Karpas-422 (cell line): ENCODE results near the gene NIPA2. TPM values are rescaled to one million over a fixed set of nuclear protein-coding genes. Genes with fewer than 3 reads are reported as not detected.
A peak's percentile ranks its signal among the peaks of the same experiment; 100 is the strongest.
"Not testable (repeated sequence)": the region's sequence is repeated elsewhere in the genome, so short reads cannot be mapped to it uniquely, and the experiment has no call there.

Experiments
- DNase-seq: peaks from one replicate; pipeline ENCODE4 v3.0.0-alpha.2; 2015
- H2AFZ ChIP-seq: fragments of 200-600 bp; sonication (generic); 2 replicates; pipeline ENCODE4 v1.6.1; 2014; ENCODE audit warnings: antibody characterized with exemption, low read length, mixed read lengths
- H3K27ac ChIP-seq: fragments of 200-600 bp; sonication (generic); 2 replicates; pipeline ENCODE4 v1.5.1; 2014; ENCODE audit warnings: mild to moderate bottlenecking, low read length, moderate library complexity
- H3K27me3 ChIP-seq: fragments of 200-600 bp; sonication (generic); 2 replicates; pipeline ENCODE4 v1.6.1; 2014; ENCODE audit warnings: low read length, mixed read lengths
- H3K36me3 ChIP-seq: fragments of 200-600 bp; sonication (generic); 2 replicates; pipeline ENCODE4 v1.6.1; 2014; ENCODE audit warnings: low read length, mixed read lengths; ENCODE audit not compliant: insufficient read depth
- H3K4me1 ChIP-seq: fragments of 200-600 bp; sonication (generic); 2 replicates; pipeline ENCODE4 v1.6.1; 2014; ENCODE audit warnings: mild to moderate bottlenecking, low read length, mixed read lengths
- H3K4me2 ChIP-seq: fragments of 200-600 bp; sonication (generic); 2 replicates; pipeline ENCODE4 v1.6.1; 2014; ENCODE audit warnings: low read length, low read depth, mild to moderate bottlenecking; ENCODE audit not compliant: poor library complexity, severe bottlenecking
- H3K4me3 ChIP-seq: fragments of 200-600 bp; sonication (generic); 2 replicates; pipeline ENCODE4 v1.5.1; 2014; ENCODE audit warnings: mild to moderate bottlenecking, antibody characterized with exemption, low read length, mixed read lengths
- H3K79me2 ChIP-seq: fragments of 200-600 bp; sonication (generic); 2 replicates; pipeline ENCODE4 v1.6.1; 2014; ENCODE audit warnings: mild to moderate bottlenecking, low read length, mixed read lengths
- H3K9ac ChIP-seq: fragments of 200-600 bp; sonication (generic); 2 replicates; pipeline ENCODE4 v1.6.0; 2014; ENCODE audit warnings: low read length
- H3K9me2 ChIP-seq: fragments of 200-600 bp; sonication (generic), shearing (Covaris generic); replicated peaks from 2 replicates; pipeline ENCODE4 v1.6.0; 2014; ENCODE audit warnings: mild to moderate bottlenecking, low read length, moderate library complexity; ENCODE audit not compliant: insufficient read depth
- H3K9me3 ChIP-seq: fragments of 300-700, 200-600 bp; sonication (generic); 2 replicates; pipeline ENCODE4 v1.6.1; 2014; ENCODE audit warnings: low read length, mixed read lengths
- H4K20me1 ChIP-seq: fragments of 200-600 bp; sonication (generic); 2 replicates; pipeline ENCODE4 v1.6.1; 2014; ENCODE audit warnings: mild to moderate bottlenecking, antibody characterized with exemption, low read length, low read depth; ENCODE audit not compliant: insufficient read depth
- total RNA-seq: library from RNA; depleted of rRNA; stranded (reverse); fragments of >200 nt; shearing (Covaris generic); gene quantifications from 2 replicates; pipeline ENCODE4 v1.2.3, GENCODE V29; 2014; ENCODE audit warnings: low replicate concordance; rRNA removed

Gene NIPA2
- total RNA-seq: 40.2 and 76.7 TPM in 2 replicates

DNA sequence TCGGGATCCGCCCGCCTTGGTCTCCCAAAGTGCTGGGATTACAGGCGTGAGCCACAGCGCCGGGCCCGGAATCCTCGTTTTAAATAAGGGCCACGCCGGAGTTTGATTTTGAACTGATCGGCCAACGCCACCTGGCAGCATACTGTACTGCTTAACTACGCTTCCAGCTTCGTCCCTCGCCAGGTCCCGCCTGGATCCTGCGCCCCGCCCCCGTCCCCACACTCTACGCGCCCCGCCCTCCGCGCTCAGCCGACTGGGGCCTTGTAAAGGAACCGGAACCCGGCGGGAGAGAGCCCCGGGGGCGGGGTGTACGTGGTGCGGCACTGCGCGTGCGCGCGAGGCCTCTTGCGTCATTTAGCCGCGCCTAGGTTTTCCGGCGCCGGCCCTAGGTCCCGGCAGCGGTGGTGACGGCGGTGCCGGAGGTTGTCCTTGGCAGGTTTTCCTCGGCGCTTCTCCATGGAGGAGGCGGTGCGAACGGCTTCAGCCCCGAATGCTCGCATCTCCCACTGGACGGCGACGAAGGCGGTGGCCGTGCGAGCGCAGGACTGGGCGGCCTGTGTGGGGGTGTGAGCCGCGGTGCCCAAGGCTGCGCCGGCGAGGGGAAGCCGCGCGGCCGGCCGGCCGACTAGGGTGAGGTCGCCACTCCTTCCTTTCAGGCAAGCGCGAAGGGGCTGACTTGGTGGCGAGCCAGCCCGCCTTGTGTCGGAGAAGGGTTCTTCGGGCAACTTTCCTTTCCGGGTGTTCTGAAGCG, at the start of gene NIPA2:
TSS of gene NIPA2 (plus strand) at position 375 of the 751 bp plus-strand sequence. CDS start 13,066 bp downstream, outside the sequence.
- peak within 1 kb of the TSS; percentile 87; the same call in 1 of the 2 replicates for H2AFZ ChIP-seq
- peaks cover 48% of the 10 kb centered on the region for H3K79me2 ChIP-seq
- H4K20me1 ChIP-seq: peaks cover 28% of the 10 kb centered on the region
- no peaks in the 10 kb centered on the region for H3K9me2 ChIP-seq
- peaks cover 19% of the 10 kb centered on the region for H3K4me1 ChIP-seq
- H3K9me3 ChIP-seq: no peaks in the 10 kb centered on the region
- H3K27ac ChIP-seq: peak within 1 kb of the TSS; percentile 91
- H3K4me2 ChIP-seq: peak within 1 kb of the TSS; percentile 91
- H3K36me3 ChIP-seq: peaks cover 14% of the 10 kb centered on the region; the same call in 1 of the 2 replicates
- peak within 1 kb of the TSS; percentile 85 for H3K9ac ChIP-seq
- H3K27me3 ChIP-seq: no peaks in the 10 kb centered on the region
- DNase-seq: peak; percentile 99
- peak within 1 kb of the TSS; percentile 75 for H3K4me3 ChIP-seq

DNA sequence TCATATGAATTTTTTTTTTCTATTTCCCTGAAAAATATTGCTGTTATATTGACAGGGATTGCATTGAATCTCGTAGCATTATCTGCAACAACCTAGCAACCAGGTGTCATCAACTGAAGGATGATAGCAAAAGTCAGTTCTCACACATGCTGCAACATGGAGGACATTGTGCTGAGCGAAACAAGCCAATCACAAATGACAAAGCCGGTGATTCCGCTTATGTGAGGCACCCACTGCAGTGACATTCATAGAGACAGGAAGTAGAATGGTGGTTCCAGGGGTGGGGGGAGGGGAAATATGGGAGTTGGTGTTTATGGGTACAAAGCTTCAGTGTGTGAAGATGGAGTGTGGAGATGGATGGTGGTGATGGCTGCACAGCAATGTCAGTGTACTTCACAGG, 44.4 kb upstream of the NIPA2 start:
- H3K4me2 ChIP-seq: no peak overlapping the region
- H3K36me3 ChIP-seq: 0 out of 2 replicates have a peak, but pooled peaks cover 5% of the 10 kb centered on the region
- H3K79me2 ChIP-seq: peaks cover 95% of the 10 kb centered on the region
- 0 out of 2 replicates have a peak, but pooled peaks cover 3% of the 10 kb centered on the region for H4K20me1 ChIP-seq
- no peak for DNase-seq
- H3K9me2 ChIP-seq: no peaks in the 10 kb centered on the region
- H3K4me3 ChIP-seq: no peak overlapping the region
- H3K4me1 ChIP-seq: peaks cover 26% of the 10 kb centered on the region
- no peak overlapping the region for H2AFZ ChIP-seq
- no peak overlapping the region for H3K9ac ChIP-seq
- H3K9me3 ChIP-seq: no peaks in the 10 kb centered on the region
- H3K27me3 ChIP-seq: no peaks in the 10 kb centered on the region
- no peak overlapping the region for H3K27ac ChIP-seq

DNA sequence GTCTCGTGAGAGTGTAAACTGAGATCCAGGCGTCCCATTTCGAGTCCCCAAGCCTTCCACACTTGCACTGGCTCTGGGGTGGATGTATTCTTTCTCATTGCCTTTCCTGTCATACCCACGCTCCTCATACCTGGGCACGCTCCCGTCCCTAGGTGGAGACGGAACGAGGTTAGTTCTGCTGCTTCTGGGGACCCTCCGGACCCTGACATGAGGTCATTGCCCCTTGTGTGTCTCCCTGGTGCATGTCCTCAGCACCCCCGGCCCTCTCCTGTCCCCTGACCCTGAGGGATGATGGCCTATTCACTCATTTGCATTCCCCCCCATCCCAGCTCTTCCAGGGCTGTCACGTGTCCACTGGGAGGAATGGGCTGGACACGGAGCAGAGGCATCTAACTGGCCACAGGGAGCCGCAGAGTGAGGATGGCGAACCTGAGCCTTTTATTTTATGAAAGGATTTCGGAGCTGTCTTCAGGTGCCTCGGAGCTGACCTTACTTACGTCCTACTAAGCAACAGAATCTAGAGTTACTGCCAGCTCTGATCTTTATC, 43.8 kb upstream of the NIPA2 start:
- Histone ChIP-seq H3K4me2 (no peak overlapping the region), H3K36me3 (0 out of 2 replicates have a peak, but pooled peaks cover 5% of the 10 kb centered on the region), H3K4me3 (no peak overlapping the region), H3K4me1 (peaks cover 26% of the 10 kb centered on the region), H4K20me1 (no peaks in the 10 kb centered on the region), H3K9me2 (no peaks in the 10 kb centered on the region), H2AFZ (no peak overlapping the region), H3K27me3 (no peaks in the 10 kb centered on the region), H3K27ac (no peak overlapping the region), H3K9ac (no peak overlapping the region), H3K79me2 (peaks cover 95% of the 10 kb centered on the region), H3K9me3 (no peaks in the 10 kb centered on the region)
- no peak for DNase-seq

DNA sequence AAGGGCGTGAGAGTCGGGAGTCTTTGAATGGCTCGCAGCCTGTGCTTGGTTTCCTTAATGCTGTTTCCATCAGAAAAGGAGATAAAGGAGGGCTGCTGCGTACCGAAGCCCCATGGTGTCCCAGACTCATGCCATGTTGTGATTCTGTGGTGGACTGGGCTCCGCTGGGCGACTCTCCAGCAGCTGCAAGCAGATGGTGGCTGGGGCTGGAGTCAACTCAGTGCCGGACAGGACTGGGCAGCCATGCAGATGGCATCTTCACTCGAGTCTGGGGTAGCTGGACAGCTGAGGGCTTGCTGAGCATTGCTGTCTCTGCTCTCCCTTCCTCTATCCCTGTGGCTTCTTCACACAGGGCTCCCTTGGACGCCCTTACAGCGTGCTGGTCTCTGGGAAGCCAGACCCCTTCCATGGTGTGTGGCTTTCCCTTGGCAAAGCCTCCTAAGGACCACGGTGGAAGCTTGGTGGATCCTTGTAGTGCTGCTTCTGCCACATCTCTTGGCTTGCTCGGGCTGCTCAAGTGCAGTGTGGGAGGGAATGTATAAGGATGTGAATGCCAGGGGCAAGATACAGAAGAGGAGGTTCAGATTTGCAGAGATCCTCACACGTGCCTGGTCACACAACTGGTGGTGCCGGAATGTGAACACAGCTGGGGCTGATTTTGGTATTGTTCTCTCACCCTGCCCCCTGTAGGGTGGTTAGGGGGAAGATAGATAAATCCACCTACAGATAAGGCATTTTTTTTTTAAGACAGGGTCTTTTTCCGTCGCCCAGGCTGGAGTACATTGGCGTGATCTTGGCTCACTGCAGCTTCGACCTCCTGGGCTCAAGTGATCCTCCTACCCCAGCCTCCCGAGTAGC, 43.0 kb upstream of the NIPA2 start:
- peak overlapping the region; percentile 90 for H3K4me2 ChIP-seq
- H3K4me1 ChIP-seq: peaks cover 26% of the 10 kb centered on the region
- H3K4me3 ChIP-seq: no peak overlapping the region
- H4K20me1 ChIP-seq: no peaks in the 10 kb centered on the region
- no peak for DNase-seq
- H3K79me2 ChIP-seq: peaks cover 95% of the 10 kb centered on the region
- no peak overlapping the region for H2AFZ ChIP-seq
- H3K9me2 ChIP-seq: no peaks in the 10 kb centered on the region
- H3K27ac ChIP-seq: peak overlapping the region; percentile 95
- no peaks in the 10 kb centered on the region for H3K27me3 ChIP-seq
- H3K9me3 ChIP-seq: no peaks in the 10 kb centered on the region
- no peak overlapping the region for H3K9ac ChIP-seq
- H3K36me3 ChIP-seq: 0 out of 2 replicates have a peak, but pooled peaks cover 5% of the 10 kb centered on the region

DNA sequence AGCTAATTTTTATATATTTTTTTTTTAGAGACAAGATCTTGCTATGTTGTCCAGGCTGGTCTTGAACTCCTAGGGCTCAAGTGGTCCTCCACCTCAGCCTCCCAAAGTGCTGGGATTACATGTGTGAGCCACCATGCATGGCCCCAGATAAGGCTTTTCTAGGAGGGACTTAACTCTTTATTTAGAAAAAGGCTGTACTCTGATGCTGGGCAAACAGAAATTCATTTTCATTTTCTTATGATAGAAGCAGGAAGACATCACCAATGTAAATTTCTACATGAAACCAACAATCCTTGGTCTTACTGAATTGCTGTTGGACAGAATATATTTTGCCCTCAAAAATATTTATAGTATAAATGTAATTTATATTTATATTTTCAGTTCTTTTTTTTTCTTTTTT, 42.4 kb upstream of the NIPA2 start:
- Histone ChIP-seq H3K4me1 (peaks cover 26% of the 10 kb centered on the region), H3K27ac (peak overlapping the region; percentile 95)

DNA sequence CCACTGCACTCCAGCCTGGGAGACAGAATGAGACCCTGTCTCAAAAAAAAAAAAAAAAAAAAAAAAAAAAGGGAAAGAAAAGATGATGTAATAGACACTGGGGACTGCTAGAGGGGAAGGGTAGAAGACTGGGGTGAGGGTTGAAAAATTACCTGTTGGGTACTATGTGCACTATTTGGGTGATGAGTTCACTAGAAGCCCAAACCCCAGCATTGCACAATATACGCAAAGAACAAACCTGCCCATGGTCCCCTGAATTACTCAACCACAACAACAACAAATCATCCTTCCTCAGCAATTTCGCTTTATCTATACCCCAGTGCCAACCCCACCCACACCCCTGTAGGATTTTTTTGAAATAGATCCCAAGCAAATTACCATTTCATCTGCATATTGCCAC, 38.6 kb upstream of the NIPA2 start:
- no peak for DNase-seq
- 0 out of 2 replicates have a peak, but pooled peaks cover 5% of the 10 kb centered on the region for H3K36me3 ChIP-seq
- H3K4me2 ChIP-seq: no peak overlapping the region
- H3K79me2 ChIP-seq: peaks cover 91% of the 10 kb centered on the region
- H4K20me1 ChIP-seq: no peaks in the 10 kb centered on the region; the same call in 1 of the 2 replicates
- H2AFZ ChIP-seq: no peak overlapping the region
- H3K27me3 ChIP-seq: no peaks in the 10 kb centered on the region
- H3K4me3 ChIP-seq: no peak overlapping the region
- no peaks in the 10 kb centered on the region for H3K9me3 ChIP-seq
- no peak overlapping the region for H3K27ac ChIP-seq
- no peak overlapping the region for H3K9ac ChIP-seq
- H3K4me1 ChIP-seq: peaks cover 20% of the 10 kb centered on the region
- no peaks in the 10 kb centered on the region for H3K9me2 ChIP-seq

More for the DNA sequence above, 42.4 kb upstream of the NIPA2 start:
- Histone ChIP-seq H3K4me3 (0 out of 2 replicates have a peak overlapping the region, but pooled peaks have one; percentile 68), H3K36me3 (0 out of 2 replicates have a peak, but pooled peaks cover 5% of the 10 kb centered on the region), H4K20me1 (no peaks in the 10 kb centered on the region; the same call in 1 of the 2 replicates), H3K9ac (peak overlapping the region; percentile 71; the same call in 1 of the 2 replicates), H3K79me2 (peaks cover 92% of the 10 kb centered on the region), H3K9me3 (no peaks in the 10 kb centered on the region), H2AFZ (no peak overlapping the region), H3K4me2 (peak overlapping the region; percentile 90), H3K9me2 (no peaks in the 10 kb centered on the region), H3K27me3 (no peaks in the 10 kb centered on the region)
- DNase-seq: peak; percentile 52

DNA sequence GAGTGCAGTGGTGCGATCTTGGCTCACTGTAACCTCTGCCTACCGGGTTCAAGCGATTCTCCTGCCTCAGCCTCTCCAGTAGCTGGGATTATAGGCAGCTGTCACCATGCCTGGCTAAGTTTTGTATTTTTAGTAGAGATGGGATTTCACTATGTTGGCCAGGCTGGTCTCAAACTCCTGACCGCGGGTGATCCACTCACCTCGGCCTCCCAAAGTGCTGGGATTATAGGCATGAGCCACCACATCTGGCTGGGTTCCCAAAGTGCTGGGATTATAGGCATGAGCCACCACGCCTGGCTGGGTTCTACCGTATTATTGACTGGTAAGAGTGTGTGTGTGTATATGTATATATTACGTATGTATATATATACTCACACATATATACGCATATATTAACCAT, 35.5 kb upstream of the NIPA2 start:
- H3K4me3 ChIP-seq, H3K4me1 ChIP-seq, DNase-seq, H3K36me3 ChIP-seq, H3K9ac ChIP-seq, H3K9me2 ChIP-seq, H4K20me1 ChIP-seq, H3K27me3 ChIP-seq, H2AFZ ChIP-seq, H3K9me3 ChIP-seq, H3K4me2 ChIP-seq, H3K27ac ChIP-seq: not testable (repeated sequence)
- peaks cover 89% of the 10 kb centered on the region for H3K79me2 ChIP-seq
